HCEC 1CT (cell line): ENCODE results near the gene XPNPEP2.

ENCODE experiments used
- DNase-seq: peaks from one replicate; pipeline ENCODE4 v3.0.0-alpha.2; 2017

XPNPEP2 gene, protein sequence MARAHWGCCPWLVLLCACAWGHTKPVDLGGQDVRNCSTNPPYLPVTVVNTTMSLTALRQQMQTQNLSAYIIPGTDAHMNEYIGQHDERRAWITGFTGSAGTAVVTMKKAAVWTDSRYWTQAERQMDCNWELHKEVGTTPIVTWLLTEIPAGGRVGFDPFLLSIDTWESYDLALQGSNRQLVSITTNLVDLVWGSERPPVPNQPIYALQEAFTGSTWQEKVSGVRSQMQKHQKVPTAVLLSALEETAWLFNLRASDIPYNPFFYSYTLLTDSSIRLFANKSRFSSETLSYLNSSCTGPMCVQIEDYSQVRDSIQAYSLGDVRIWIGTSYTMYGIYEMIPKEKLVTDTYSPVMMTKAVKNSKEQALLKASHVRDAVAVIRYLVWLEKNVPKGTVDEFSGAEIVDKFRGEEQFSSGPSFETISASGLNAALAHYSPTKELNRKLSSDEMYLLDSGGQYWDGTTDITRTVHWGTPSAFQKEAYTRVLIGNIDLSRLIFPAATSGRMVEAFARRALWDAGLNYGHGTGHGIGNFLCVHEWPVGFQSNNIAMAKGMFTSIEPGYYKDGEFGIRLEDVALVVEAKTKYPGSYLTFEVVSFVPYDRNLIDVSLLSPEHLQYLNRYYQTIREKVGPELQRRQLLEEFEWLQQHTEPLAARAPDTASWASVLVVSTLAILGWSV

DNA sequence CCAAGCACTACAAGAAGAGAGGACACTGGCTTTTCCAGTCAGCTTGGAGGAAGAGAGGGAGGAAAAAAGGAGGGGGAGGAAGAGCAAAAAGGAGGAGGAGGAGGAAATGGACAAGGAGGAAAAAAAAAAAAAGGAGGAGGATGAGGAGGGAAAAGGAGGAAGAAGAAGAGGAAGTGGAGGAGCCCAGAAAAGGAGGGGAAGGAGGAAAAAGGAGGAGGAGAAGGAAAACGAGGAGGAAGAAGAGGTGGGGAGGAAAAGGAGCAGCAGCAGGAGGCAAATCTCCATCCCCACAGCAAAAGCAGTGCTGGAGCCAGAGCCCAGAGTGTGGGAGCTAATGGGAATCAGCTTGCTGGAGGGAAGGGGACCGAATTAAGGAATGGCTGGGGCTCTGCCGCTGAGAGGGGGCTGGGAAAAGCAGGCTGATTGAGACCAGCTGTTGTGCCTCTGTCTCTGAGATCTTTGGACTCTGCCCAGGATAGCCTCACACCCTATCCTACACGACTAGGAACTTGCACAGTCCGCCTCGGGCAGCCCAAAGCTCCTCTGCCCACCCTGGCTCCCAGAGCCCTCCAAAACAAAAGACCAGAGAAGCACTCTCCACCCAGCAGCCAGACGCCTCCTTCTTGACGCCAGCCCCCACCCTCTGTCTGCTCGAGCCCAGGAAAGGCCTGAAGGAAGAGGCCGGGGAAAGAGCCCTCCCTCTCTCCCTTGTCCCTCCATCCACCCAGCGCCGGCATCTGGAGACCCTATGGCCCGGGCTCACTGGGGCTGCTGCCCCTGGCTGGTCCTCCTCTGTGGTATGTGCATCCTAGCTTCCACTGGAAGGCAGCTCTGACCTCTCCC is at the start of gene XPNPEP2:
XPNPEP2 (plus strand) TSS at position 514 of the 843 bp plus-strand sequence; CDS start at position 749, 235 bp downstream.
- peak; percentile 30 for DNase-seq

DNA sequence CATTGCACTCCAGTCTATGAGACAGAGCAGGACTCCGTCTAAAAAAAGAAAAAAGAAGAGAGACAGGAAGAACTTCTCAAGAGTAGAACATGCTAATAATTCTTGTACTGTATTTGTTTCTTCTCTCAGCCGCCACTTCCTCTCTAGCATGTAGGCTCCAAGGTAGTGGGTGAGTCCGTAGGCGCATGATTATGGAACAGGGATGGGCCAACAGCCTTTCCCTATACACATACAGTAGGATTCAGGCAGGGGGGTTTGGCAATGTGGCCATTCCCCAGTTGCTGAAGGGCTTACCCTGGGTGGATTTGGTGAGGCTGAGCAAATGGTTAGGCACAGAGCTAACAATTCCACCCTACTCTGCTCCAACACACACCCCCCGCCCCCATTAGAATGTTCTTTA is 49.0 kb upstream of the XPNPEP2 start:
- no peak for DNase-seq

DNA sequence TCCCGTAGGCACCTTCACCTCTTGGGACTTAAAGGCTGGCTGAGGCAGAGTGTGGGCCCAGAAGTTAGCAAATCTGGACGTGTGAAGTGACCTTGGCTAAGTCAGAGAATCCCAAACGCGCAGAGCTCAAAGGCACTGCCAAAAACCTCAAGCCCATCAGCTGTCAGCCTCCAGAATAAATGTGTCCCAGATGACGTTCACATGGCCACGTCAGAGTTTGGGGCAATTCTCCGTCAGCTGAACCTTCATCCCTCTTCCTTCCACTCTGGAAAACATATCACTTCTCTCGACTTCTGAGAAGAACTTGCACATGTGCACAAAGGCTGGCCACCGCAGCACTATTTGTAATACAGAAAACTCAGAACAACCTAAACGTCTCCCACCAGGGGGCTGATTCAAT is 48.3 kb upstream of the XPNPEP2 start:
- no peak for DNase-seq

DNA sequence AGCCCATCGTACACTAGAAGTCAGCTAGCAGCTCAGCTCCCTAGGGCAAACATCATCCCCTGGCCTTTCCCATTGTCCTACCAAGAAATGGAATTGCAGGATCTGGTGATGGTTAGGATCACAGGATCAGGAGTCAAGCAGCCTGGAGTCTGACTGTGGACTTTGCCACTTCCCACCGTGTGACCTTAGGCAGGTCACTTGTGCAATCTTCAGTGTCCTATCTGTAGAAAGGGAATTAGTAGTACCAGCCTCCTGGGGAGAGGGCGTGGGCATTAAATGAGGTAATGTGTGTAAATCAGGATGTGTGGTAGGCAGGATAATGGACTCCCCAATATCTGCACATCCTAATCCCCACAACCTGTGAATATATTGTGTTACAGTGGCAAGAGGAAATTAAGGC is 45.4 kb upstream of the XPNPEP2 start:
- no peak for DNase-seq

DNA sequence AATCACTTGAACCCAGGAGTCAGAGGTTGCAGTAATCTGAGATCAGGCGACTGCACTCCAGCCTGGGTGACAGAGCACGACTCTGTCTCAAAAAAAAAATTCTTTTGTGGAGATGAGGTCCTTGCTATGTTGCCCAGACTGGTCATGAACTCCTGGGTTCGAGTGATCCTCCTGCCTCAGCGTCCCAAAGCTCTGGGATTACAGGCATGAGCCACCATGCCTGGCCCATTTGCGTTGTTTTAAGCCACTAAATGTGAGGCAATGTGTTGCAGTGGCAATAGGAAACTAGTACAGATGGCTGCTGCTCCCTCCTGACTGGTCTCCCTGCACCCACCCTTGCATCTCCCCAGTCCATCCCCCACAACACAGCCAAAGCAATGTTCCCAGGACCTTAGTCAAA is 44.0 kb upstream of the XPNPEP2 start:
- no peak for DNase-seq

DNA sequence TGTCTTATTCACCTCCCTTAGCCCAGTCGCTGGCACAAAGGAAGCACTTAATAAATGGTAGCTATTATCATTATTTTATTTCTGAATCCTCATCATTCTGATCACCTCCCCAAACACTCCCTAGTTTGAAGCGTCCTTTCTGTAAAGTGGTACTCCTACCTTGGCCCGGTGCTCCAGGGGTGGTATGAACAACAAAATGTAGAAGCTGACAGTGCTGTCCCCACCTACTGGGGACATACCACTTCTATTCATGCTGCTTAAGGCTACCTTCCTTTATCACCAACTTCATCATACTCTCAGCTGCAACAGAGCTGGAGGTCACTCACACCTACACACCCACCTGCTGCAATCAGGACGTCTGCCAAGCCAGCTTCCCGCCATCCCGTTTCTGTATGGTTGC is 43.2 kb upstream of the XPNPEP2 start:
- no peak for DNase-seq

DNA sequence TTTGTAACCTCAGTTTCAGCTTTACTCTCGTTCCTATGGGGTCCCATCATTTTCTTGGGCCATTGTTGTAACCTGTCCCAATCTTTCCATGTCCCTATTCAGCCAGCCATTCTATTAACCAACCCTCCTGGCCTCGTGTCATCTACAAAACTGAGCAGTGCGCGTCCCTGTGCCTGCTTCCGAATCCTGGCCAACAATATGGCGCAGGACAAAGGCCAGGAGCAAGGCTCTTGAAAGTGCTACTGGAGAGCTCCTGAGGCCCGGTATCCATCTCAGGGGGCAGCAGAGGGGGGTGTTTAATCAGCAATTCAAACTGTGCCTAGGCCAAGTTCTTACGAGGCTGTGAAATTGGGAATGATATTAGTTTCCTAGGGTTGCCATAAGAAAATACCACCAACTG is 42.8 kb upstream of the XPNPEP2 start:
- DNase-seq: no peak

DNA sequence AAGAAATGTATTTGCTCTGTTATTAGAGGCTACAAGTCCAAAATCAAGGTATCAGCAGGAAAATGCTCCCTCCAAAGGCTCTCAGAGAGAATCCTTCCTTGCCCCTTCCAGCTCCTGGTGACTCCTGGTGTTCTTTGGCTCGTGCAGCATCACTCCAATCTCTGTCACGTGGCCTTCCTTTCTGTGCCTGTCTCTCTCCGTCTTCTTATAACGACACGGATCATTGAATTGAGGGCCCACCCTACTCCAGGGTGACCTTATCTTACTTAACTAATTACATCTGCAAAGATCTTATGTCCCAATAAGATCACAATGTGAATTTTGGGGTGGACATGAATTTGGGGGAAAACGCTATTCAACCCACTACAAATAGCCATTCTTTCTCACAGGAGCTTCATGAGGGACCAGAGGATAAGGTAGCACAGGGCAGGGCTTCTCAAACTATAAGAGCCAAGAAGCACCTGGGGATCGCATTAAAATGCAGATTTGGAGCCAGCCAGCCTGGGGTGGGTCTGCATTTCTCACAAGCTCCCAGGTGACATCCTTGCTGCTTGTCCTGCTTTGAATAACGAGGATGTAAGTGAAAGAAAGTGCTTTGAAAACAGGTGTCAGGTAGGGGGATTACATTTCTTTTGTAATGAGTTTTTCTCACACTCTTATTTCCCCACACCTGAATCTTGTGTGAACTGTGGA is 42.2 kb upstream of the XPNPEP2 start:
- DNase-seq: no peak

DNA sequence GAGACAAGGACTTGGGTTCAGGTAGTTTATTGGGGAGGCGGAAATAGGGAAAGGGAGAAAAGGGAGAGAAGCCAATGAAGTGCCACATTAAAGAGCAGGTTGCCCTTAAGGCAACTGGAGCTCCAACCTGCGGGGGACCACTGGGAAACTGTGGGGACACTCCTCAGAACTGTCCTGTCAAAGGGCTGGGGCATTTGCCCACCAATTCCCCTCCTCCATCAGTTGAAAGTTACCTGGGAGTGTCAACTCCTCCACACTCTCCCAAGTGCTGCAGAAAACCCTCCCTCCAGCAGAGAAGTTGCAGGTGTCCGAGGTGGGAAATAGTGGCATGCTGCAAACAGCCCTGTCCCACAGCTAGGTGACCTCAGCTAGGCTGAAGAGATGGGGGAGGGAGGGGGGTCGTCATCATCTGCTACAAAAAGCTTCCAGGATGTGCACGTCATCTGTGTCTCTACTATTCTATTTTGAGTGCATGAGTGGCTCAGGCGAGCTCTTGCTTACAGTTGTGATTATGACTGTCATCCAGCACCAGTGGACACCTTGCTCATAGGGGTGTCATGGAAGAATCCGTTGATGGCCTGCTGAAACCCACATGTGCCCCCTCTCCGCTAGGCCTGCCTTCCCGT is 41.5 kb upstream of the XPNPEP2 start:
- no peak for DNase-seq

DNA sequence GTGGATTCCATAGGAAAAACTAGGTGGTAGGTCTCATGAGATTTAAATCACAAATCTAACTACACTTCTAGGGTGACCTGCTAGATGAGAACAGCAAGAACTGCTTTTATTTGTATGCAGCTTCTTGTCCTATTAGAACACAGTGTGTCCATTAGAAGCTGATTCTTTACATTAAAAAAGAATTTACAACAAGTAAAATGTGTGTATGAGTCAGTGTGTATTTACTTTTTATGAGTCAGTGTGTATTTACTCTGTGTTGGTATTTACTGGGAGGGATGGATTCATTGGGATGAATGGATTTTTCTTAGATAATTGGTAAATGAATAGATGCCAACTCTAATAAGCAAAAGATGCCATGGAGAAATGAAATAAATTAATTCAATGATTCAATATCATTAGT is 40.6 kb upstream of the XPNPEP2 start:
- DNase-seq: no peak

DNA sequence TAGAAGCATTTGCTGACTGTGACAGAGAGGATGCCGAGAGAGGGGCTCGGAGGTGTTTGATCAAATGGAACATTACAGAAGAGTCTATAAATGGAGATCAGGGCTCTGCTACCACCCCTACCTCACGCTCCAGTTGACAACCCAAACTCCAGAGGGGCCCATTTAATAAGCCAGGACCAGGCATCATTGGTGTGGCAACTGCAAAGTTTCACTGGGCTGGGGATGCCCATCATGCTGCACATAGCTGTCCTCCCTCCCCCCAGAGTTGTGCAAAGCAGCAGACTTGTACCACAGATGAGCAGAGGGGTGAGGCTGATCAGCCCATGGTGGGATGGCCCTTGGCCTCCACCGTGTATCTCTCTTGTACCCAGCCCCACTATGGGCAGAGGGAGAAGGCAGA is 38.2 kb upstream of the XPNPEP2 start:
- no peak for DNase-seq

DNA sequence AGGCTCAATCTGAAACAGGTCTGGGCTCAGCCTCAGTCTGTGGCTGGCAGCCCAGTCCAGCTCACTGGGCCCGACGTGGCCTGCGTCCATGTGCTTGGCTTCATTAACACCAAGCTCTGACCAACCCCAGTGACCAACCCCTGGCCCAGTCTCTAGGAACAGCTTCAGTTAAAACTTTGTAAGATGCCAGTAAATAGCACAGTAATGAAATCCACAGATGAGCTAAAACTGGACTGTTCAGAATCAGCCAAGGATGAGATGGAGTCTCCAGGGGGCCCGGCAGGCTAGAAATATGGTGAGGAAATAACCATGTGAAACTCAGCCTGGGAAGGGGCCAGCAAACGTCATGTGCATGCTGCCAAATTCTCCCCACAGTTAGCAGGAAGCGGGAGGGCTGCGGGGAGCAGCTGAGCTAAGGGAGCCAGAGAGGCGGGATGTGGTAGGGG is 37.1 kb upstream of the XPNPEP2 start:
- no peak for DNase-seq

DNA sequence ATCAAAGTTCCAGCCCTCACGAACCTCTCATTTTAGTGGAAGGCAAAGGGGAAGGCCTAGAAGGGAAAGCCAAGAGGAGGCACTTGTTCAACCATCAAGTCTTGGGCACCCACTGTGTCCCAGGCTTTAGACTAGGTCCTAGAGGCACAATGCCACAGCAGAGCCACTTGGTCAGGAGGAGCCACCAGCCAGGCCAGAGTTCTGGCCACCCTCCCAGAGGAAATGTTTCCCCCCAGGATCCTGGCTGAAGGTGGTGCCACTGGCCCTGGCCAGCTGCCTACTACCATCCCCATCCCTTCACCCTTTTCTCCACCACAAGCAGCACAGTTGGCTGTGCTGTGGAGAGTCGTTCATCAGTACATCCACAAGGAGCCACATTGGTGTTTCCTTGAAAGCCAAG is 34.3 kb upstream of the XPNPEP2 start:
- DNase-seq: no peak

DNA sequence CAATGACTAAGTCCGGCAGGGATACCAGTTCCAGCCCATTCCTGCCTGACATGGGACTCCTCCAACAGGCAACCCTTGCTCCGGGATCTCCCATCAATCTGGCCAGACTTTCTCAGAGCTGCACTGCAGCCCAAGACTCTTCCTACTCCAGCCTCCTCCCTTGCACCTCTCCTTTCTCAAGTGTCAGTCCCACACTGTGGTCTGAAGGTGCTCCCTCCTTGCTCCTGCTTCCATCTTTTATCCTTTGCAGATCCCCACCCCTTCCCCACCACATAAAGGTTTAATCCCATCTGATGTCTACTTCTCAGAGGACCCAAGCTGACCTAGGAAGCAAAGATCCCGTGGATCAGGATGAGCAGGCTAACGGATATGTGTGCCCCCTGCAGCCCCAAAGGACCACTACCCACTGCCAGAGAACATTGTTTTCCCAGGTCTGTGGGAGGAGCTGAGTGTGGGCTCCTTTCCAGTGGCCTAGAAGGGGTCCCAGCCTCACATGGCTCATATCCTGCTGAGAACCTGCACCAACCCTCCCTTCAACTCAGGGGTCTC is 33.3 kb upstream of the XPNPEP2 start:
- DNase-seq: no peak

DNA sequence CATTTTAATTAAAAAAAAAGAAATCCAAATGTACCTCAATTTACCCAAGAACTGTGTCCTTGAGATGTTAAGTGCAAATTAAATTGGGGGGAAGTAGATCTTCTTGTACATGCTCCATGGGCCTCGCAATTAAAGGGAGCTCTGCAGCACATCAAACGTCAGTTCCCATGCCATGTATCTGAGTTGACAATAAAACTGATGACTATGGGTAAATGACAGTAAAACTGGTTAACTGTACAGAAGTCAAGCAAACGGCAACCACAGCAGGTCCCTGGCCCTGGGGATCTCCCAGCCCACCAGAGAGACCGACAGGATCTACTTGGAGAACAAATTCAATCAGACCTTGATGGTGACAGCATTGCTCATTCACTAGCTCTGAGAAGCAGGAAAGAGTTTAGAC is 32.8 kb upstream of the XPNPEP2 start:
- DNase-seq: no peak

DNA sequence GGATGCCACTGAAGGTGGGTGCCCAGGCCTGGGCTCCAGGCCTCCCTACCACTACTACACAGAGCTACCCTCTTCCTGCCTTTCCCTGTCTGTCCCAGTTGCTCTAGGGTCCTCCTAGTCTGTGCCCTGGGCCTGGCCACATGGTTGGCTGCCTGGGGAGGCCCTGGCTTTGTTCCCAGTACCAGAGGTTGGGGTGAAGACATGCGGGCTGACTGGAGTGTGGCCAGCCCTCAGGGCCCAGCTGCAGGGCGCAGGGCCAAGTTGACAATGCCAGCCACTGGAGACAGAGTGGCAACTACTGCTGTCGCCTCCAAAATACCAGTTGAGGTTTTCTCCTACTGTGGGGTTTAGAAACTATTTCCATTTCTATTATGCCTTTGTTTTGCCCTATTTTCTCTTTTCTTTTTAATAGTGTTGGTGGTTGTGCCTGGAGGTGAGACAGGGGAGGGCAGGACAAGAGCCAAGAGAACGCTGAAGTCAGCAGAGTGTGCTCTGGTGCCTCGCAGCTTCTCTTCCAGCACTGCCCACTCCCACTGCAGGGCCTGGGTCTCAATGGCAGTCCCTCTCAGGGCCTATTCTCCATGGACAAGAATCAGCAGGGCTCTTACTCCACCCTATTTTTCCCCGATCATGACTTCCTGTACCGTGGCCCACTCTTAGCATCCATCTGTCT is 32.2 kb upstream of the XPNPEP2 start:
- DNase-seq: no peak

DNA sequence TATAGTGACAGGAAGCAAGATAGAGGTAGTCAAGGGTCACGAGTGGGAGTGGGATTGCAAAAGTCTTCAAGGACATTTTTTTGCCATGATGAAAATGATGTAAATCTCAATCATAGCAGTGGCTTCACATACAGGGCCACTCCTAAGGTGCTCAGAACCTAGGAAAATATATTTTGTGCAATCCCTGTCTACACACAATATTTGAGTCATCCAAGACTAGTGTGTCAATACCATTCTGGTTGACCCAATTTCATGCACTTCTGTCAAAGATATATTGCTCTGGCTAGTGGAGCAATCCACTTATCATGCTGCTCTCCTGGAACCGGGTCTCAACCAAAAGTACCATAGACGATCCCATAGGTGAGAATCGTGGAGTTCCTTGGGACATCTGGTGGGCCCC is 24.2 kb upstream of the XPNPEP2 start:
- DNase-seq: no peak

DNA sequence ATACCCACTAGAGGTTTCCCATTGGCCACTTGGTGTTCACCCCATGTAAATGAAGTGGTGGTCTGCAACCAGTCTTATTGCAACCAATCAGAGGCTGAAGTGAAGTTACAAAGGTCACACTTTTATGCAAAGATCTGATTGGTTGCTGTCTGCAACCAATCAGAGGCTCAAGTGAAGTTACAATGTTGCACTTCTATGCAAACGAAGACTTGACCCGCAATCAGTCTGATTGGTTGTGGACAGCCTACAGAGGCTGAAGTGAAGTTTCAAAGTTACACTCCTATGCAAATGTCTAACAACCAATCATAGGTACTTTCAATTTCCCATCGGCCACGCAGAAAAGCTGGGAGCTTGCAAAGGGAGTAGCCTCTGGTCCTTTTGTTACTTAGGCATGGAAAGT is 22.3 kb upstream of the XPNPEP2 start:
- DNase-seq: no peak

DNA sequence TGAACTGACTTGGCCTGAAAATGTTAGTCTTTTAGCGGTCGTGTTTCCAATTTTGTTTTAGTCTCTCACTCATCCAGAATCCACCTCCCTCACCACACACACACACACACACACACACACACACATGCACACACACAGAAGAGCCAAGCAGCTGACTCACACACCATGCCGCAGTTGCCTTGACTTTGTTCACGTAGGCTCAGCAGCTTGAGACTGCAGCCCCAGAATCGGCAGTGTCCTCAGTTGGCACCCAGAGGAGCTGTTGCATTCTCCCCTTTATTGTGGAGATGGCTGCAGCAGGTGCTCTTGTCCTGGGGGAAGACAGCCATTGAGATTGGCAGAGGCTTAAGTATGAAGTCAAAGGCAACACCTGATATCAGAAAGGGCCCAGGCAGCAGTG is 20.9 kb upstream of the XPNPEP2 start:
- peak; percentile 29 for DNase-seq

DNA sequence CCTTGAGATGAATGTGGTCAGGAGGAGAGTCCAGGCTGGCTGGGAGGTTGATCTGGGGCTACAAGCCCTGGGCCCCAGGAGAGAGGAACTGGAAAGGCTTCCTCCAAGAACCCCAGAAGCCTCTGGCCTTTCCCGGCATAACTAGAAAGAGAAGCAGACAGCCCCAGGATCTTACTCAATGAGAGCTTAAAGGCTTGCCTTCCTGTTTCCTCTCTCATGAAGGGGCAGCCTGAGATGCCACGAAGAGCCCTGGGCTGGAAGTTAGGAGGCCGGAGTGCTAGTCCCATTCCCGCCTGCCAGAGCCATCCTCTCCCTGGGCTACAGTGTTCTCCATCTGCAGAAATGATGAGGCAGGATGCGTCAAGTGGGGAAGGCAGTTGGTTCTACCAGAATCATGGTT is 20.1 kb upstream of the XPNPEP2 start:
- no peak for DNase-seq

DNA sequence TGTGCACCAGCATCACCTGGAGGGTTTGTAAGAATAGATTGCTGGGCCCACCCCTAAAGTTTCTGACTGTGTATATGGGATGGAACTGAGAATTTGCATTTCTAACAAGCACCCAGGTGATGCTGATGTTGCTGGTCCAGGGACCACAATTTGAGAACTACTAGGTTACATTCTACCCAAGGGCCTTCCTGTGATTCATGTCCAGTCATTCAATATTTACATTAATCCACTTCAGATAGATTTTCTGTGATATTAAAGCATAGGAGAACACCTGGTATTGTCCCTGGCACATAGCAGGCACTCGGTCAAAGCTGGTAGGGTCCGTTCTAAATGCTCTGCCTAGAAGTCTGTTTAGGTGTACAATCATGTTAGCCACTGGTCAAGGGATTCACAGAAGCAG is 19.5 kb upstream of the XPNPEP2 start:
- DNase-seq: no peak
